Brain microvascular endothelial cell (primary cell): ENCODE data around the gene CD300E.
A peak's percentile ranks its signal among the peaks of the same experiment; 100 is the strongest.

Experiments
- DNase-seq: peaks from one replicate; pipeline ENCODE4 v3.0.0-alpha.2; 2020
- H3K27ac ChIP-seq: fragments of 250-450 bp; sonication (Bioruptor Pico); 2 replicates; pipeline ENCODE4 v1.5.1; 2020; ENCODE audit warnings: mild to moderate bottlenecking, moderate library complexity
- H3K27me3 ChIP-seq: fragments of 250-450 bp; sonication (Bioruptor Pico); replicated peaks from 2 replicates; pipeline ENCODE4 v1.5.1; 2020; ENCODE audit warnings: mild to moderate bottlenecking
- H3K36me3 ChIP-seq: fragments of 250-450 bp; sonication (Bioruptor Pico); replicated peaks from 2 replicates; pipeline ENCODE4 v1.5.1; 2020; ENCODE audit warnings: mild to moderate bottlenecking
- H3K4me3 ChIP-seq: 2 replicates; pipeline ENCODE4 v1.5.1; 2011; ENCODE audit warnings: low read depth, mild to moderate bottlenecking, control low read depth, low read length, moderate library complexity
- CTCF ChIP-seq: IDR thresholded peaks from 2 replicates; pipeline ENCODE4 v1.5.1; 2011; ENCODE audit warnings: low read depth, mild to moderate bottlenecking, moderate library complexity, low read length, control low read depth, inconsistent platforms; ENCODE audit errors: missing control alignments
- in situ Hi-C: cut with HindIII; loops from 2 replicates; pipeline ENCODE4 v1.10.0; 2017; ENCODE audit warnings: low sequenced_read_pairs, low pct_ligation_motif_present

Gene CD300E

GRCh38 chr17:74658620-74659019 is 35.1 kb upstream of the CD300E start:
- Histone ChIP-seq H3K27me3 (no peaks in the 10 kb centered on the region), H3K4me3 (no peak overlapping the region), H3K27ac (no peak overlapping the region), H3K36me3 (no peaks in the 10 kb centered on the region)
- in situ Hi-C loops, result no loop called here
- TF ChIP-seq CTCF, result no peak
- no peak for DNase-seq

GRCh38 chr17:74654742-74655141 is 31.2 kb upstream of the CD300E start:
- no peak for DNase-seq
- no peaks in the 10 kb centered on the region for H3K27me3 ChIP-seq
- no peak overlapping the region for H3K4me3 ChIP-seq
- in situ Hi-C loops, result no loop called here
- H3K36me3 ChIP-seq, result no peaks in the 10 kb centered on the region
- TF ChIP-seq CTCF, result no peak
- H3K27ac ChIP-seq, result no peak overlapping the region

GRCh38 chr17:74652020-74652419 is 28.5 kb upstream of the CD300E start:
- DNase-seq, result no peak
- in situ Hi-C loops, result no loop called here
- H3K27me3 ChIP-seq, result no peaks in the 10 kb centered on the region
- no peaks in the 10 kb centered on the region for H3K36me3 ChIP-seq
- TF ChIP-seq CTCF, result no peak
- H3K27ac ChIP-seq, result no peak overlapping the region
- H3K4me3 ChIP-seq, result no peak overlapping the region

GRCh38 chr17:74649909-74650308 is 26.4 kb upstream of the CD300E start:
- H3K4me3 ChIP-seq, result no peak overlapping the region
- DNase-seq, result no peak
- in situ Hi-C loops, result no loop called here
- no peaks in the 10 kb centered on the region for H3K27me3 ChIP-seq
- no peak for TF ChIP-seq CTCF
- no peak overlapping the region for H3K27ac ChIP-seq
- H3K36me3 ChIP-seq, result no peaks in the 10 kb centered on the region

GRCh38 chr17:74647871-74648672 is 24.5 kb upstream of the CD300E start:
- H3K27me3 ChIP-seq, result no peaks in the 10 kb centered on the region
- TF ChIP-seq CTCF, result no peak
- DNase-seq, result no peak
- in situ Hi-C loops, result no loop called here
- H3K27ac ChIP-seq, result no peak overlapping the region
- H3K36me3 ChIP-seq, result no peaks in the 10 kb centered on the region
- no peak overlapping the region for H3K4me3 ChIP-seq

- DNase-seq, result peak; percentile 2
- Histone ChIP-seq H3K4me3 (no peak overlapping the region), H3K27me3 (no peaks in the 10 kb centered on the region), H3K27ac (no peak overlapping the region), H3K36me3 (no peaks in the 10 kb centered on the region)
- in situ Hi-C loops, result no loop called here
- TF ChIP-seq CTCF, result peak; percentile 7
Measured at GRCh38 chr17:74646231-74646630, 22.7 kb upstream of the CD300E start.
